ENCODE measurements around the gene ZER1.

GRCh38 chr9:128690684-128691034 lies 81.1 kb downstream of the ZER1 start:
- TF ChIP-seq CTCF (IDR thresholded peaks at IDR 0.05) (no peak), EZH2phosphoT487 (IDR thresholded peaks at IDR 0.05) (no peak)

All from neural progenitor cell (in vitro differentiated cells).